Type B pancreatic cell (in vitro differentiated cells): ENCODE measurements around the gene ZNF438. TPM values are rescaled to one million over a fixed set of nuclear protein-coding genes. Genes with fewer than 3 reads are reported as not detected.

Experiments used
- DNase-seq: peaks from one replicate; pipeline ENCODE4 v3.0.0; 2021; ENCODE audit warnings: mixed read lengths; ENCODE audit not compliant: unreplicated experiment; ENCODE audit errors: extremely low spot score
- H3K27ac Mint-ChIP-seq: 2 replicates; pipeline ENCODE4 v1.8.0; 2021; ENCODE audit warnings: mild to moderate bottlenecking, mixed read lengths
- H3K27me3 Mint-ChIP-seq: 2 replicates; pipeline ENCODE4 v1.8.0; 2021; ENCODE audit warnings: mixed read lengths
- H3K36me3 Mint-ChIP-seq: 2 replicates; pipeline ENCODE4 v1.8.0; 2021; ENCODE audit warnings: mixed read lengths
- H3K4me1 Mint-ChIP-seq: one replicate; pipeline ENCODE4 v1.8.0; 2021; ENCODE audit warnings: mixed read lengths; ENCODE audit not compliant: unreplicated experiment
- H3K4me3 Mint-ChIP-seq: 2 replicates; pipeline ENCODE4 v1.8.0; 2021; ENCODE audit warnings: mild to moderate bottlenecking, mixed read lengths
- H3K9me3 Mint-ChIP-seq: 2 replicates; pipeline ENCODE4 v1.8.0; 2021; ENCODE audit warnings: mixed read lengths
- CTCF ChIP-seq: fragments of 200-600 bp; sonication (generic); conservative IDR thresholded peaks from 2 replicates; pipeline ENCODE4 v1.5.0; 2021; ENCODE audit warnings: antibody characterized with exemption, mild to moderate bottlenecking
- total RNA-seq: library from RNA; stranded (reverse); gene quantifications from 2 replicates; pipeline ENCODE4 v1.2.1, GENCODE V29; 2021; ENCODE audit warnings: low replicate concordance

Gene ZNF438
- total RNA-seq, 1 donor from 2014 or later, result 3.7 TPM

- H3K4me3 Mint-ChIP-seq, result no peak overlapping the region
- DNase-seq, result no peak
- H3K27me3 Mint-ChIP-seq, result no peaks in the 10 kb centered on the region
- peaks cover 23% of the 10 kb centered on the region for H3K4me1 Mint-ChIP-seq
- TF ChIP-seq CTCF, result no peak
- peaks cover 5% of the 10 kb centered on the region for H3K36me3 Mint-ChIP-seq
- peaks cover 4% of the 10 kb centered on the region for H3K9me3 Mint-ChIP-seq
- H3K27ac Mint-ChIP-seq, result no peak overlapping the region
Observed at GRCh38 chr10:30861976-30862375, 169.7 kb downstream of the ZNF438 start.

DNA sequence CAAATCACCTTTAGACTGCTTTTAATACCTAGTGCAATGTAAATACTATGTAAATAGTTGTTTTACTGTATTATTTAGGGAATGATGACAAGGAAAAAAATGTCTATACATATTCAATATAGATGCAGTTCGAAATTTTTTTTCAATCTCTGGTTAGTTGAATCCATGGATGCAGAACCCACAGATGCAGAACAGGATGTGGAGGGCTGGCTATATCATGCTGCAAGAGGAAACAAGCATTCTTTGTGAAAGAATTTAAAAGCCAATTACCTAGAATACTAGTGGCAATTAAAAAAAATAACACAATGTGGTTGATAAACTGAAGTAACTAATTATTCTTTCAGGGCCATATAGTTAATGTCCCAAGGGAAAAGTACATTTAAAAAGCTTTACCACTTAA, 170.4 kb downstream of the ZNF438 start:
- no peak for DNase-seq
- no peak overlapping the region for H3K27ac Mint-ChIP-seq
- H3K36me3 Mint-ChIP-seq, result peaks cover 5% of the 10 kb centered on the region
- no peaks in the 10 kb centered on the region for H3K27me3 Mint-ChIP-seq
- H3K4me3 Mint-ChIP-seq, result no peak overlapping the region
- TF ChIP-seq CTCF, result no peak
- peaks cover 4% of the 10 kb centered on the region for H3K9me3 Mint-ChIP-seq
- peaks cover 23% of the 10 kb centered on the region for H3K4me1 Mint-ChIP-seq

- H3K36me3 Mint-ChIP-seq, result peaks cover 3% of the 10 kb centered on the region
- H3K4me1 Mint-ChIP-seq, result peaks cover 33% of the 10 kb centered on the region
- H3K27ac Mint-ChIP-seq, result peak overlapping the region; percentile 27
- H3K27me3 Mint-ChIP-seq, result no peaks in the 10 kb centered on the region
- H3K4me3 Mint-ChIP-seq, result no peak overlapping the region
- no peak for DNase-seq
- no peak for TF ChIP-seq CTCF
- H3K9me3 Mint-ChIP-seq, result no peaks in the 10 kb centered on the region
Observed at GRCh38 chr10:30858499-30858898, 173.2 kb downstream of the ZNF438 start.

DNA sequence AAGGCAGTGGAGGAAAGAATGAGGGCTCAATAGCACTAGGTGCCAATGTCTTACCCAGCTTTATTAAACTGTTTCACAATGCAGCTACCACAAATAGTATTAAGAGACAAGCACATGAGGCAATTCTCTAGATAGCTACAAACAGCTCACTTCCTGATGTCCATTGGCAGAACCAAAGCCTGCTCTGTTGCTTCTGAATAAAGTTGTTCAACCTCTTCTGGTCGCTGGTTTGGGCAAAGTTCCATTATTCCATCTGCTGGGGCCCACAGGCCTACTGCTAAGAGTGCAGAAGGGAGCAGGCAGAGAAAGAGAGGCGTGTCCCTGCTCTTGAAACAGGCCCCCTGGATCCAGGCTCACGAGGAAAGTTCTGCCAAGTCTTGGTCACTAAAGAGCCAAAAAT, 173.9 kb downstream of the ZNF438 start:
- H3K9me3 Mint-ChIP-seq, result peaks cover 4% of the 10 kb centered on the region
- TF ChIP-seq CTCF, result no peak
- no peaks in the 10 kb centered on the region for H3K27me3 Mint-ChIP-seq
- no peak overlapping the region for H3K27ac Mint-ChIP-seq
- H3K4me3 Mint-ChIP-seq, result no peak overlapping the region
- peaks cover 3% of the 10 kb centered on the region for H3K36me3 Mint-ChIP-seq
- no peak for DNase-seq
- peaks cover 32% of the 10 kb centered on the region for H3K4me1 Mint-ChIP-seq

GRCh38 chr10:30855131-30855530, 176.5 kb downstream of the ZNF438 start:
- H3K36me3 Mint-ChIP-seq, result peaks cover 3% of the 10 kb centered on the region
- no peak for TF ChIP-seq CTCF
- peaks cover 37% of the 10 kb centered on the region for H3K4me1 Mint-ChIP-seq
- H3K9me3 Mint-ChIP-seq, result peaks cover 4% of the 10 kb centered on the region
- no peaks in the 10 kb centered on the region for H3K27me3 Mint-ChIP-seq
- DNase-seq, result no peak
- H3K4me3 Mint-ChIP-seq, result no peak overlapping the region
- no peak overlapping the region for H3K27ac Mint-ChIP-seq

- DNase-seq, result no peak
- Mint-ChIP-seq H3K4me1 (peaks cover 33% of the 10 kb centered on the region), H3K27me3 (no peaks in the 10 kb centered on the region), H3K4me3 (peak overlapping the region; percentile 2), H3K36me3 (peaks cover 3% of the 10 kb centered on the region), H3K9me3 (peaks cover 4% of the 10 kb centered on the region), H3K27ac (no peak overlapping the region)
- TF ChIP-seq CTCF, result no peak
Observed at GRCh38 chr10:30854656-30855055, 177.0 kb downstream of the ZNF438 start.
